ENCODE results near the gene DCUN1D1. TPM values are rescaled to one million over a fixed set of nuclear protein-coding genes. Genes with fewer than 3 reads are reported as not detected.

DCUN1D1 gene
- total and polyA plus RNA-seq, 2 of the 8 experiments (the other 6 are each of a cell fraction or from before 2014, with no cell fraction given) = 6.8 to 70.3 TPM

DNA sequence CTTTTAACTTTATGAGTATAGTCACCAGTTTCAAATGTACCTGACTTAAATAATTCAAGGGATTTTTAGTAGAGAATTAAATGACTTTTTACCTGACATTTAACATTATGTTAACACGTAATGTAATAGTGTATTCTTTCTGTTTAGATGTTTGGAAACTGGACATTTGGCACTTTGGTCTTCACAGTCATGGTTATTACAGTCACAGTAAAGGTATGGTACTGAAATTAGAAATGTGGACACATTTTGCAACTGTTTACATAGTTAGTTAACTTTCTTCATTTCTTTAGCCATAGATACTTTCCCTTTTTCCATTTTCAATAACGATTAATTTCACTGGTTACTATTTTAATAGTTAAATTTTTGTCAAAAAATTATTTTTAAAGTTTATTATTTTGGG lies 83.8 kb downstream of the DCUN1D1 start:
- no peak for FAIRE-seq
- H3K4me1 ChIP-seq (replicated peaks in 1 of 4; ENCODE audit: control insufficient read depth in 3 of 4, insufficient read depth in 4 of 4, low read length in 3 of 4) = no peaks in the 10 kb centered on the region
- ChIA-PET CTCF (ENCODE audit: partially characterized antibody) (interaction anchor here (0.6 to 0.7 kb wide), 2 partner anchors 25 to 1665 kb away, joined by 3 to 4 read pairs; partner anchors contain the start of gene EPHB3), POLR2A (ENCODE audit: partially characterized antibody) (no interaction called here)
- no peak overlapping the region for H3K4ac ChIP-seq (replicated peaks; ENCODE audit: insufficient read length, low read depth, low read length)
- no peak overlapping the region for H3K27ac ChIP-seq (ENCODE audit: low read depth, low read length)
- H2AFZ ChIP-seq (ENCODE audit: low read length) = no peak overlapping the region
- no peak overlapping the region for H3K4me3 ChIP-seq (ENCODE audit: extremely low read depth in 1 of 4, insufficient read depth in 2 of 4, low read depth in 3 of 4, low read length in 4 of 4)
- H3K14ac ChIP-seq (ENCODE audit: insufficient read length) = no peak overlapping the region
- H3K4me2 ChIP-seq (ENCODE audit: insufficient read depth in 1 of 2, low read depth in 2 of 2, low read length in 2 of 2) = no peak overlapping the region
- H4K91ac ChIP-seq (replicated peaks; ENCODE audit: insufficient read length, low read length) = no peak overlapping the region
- H4K20me1 ChIP-seq (replicated peaks in 1 of 2; ENCODE audit: control insufficient read depth in 1 of 2, insufficient read depth in 2 of 2, low read length in 2 of 2) = no peaks in the 10 kb centered on the region
- H4K8ac ChIP-seq (ENCODE audit: extremely low read depth, insufficient read depth, low read length) = no peak overlapping the region
- H3K27me3 ChIP-seq (replicated peaks in 1 of 4; ENCODE audit: control insufficient read depth in 3 of 4, extremely low read depth in 1 of 4, insufficient read depth in 3 of 4, low read length in 3 of 4) = no peaks in the 10 kb centered on the region
- H2BK5ac ChIP-seq (ENCODE audit: low read depth, low read length) = no peak overlapping the region
- no peak overlapping the region for H3K18ac ChIP-seq (ENCODE audit: extremely low read depth, low read length)
- H2BK20ac ChIP-seq (ENCODE audit: low read length) = no peak overlapping the region
- H2BK15ac ChIP-seq (ENCODE audit: low read length) = no peak overlapping the region
- no peak overlapping the region for H3K9ac ChIP-seq (replicated peaks in 1 of 4; ENCODE audit: extremely low read depth in 1 of 4, low read depth in 3 of 4, low read length in 3 of 4)
- no peaks in the 10 kb centered on the region for H3K79me2 ChIP-seq (ENCODE audit: control insufficient read depth in 1 of 2, insufficient read depth in 2 of 2, low read length in 2 of 2)
- H3K56ac ChIP-seq (replicated peaks; ENCODE audit: insufficient read length, low read depth, low read length) = no peak overlapping the region
- no peak for TF ChIP-seq YY1 (IDR thresholded peaks at IDR 0.05; ENCODE audit: low read depth, low read length)
- no peak for TF ChIP-seq GABPA (IDR thresholded peaks at IDR 0.05; ENCODE audit: borderline replicate concordance, insufficient read depth, low read length)
- TF ChIP-seq NRF1 (IDR thresholded peaks at IDR 0.05; ENCODE audit: low read depth, low read length) = no peak
- TF ChIP-seq ZNF274 (IDR thresholded peaks at IDR 0.05; ENCODE audit: borderline replicate concordance, extremely low read depth, low read length) = no peak
- no peaks in the 10 kb centered on the region for H3K9me3 ChIP-seq (ENCODE audit: insufficient read depth in 2 of 2, low read depth in 1 of 2, low read length in 1 of 2)
- WGBS, 2 experiments (ENCODE audit: extremely low coverage in 1 of 2, insufficient coverage in 1 of 2, insufficient read length in 1 of 2, insufficient replicate concordance in 2 of 2, low coverage in 1 of 2, low lambda C conversion rate in 2 of 2, missing lambda C conversion rate in 1 of 2) = 91 to 100% methylated on average over 1 to 2 of the region's 2 CpGs
- no peaks in the 10 kb centered on the region for H3K23me2 ChIP-seq (ENCODE audit: low read depth, low read length)
- no peak overlapping the region for H4K5ac ChIP-seq (ENCODE audit: insufficient read length, low read depth, low read length)
- no peak for DNase-seq (ENCODE audit: low read depth in 1 of 2, low spot score in 2 of 2)
- H3K79me1 ChIP-seq (ENCODE audit: low read depth, low read length) = no peaks in the 10 kb centered on the region
- H2BK12ac ChIP-seq (ENCODE audit: low read depth, low read length) = no peak overlapping the region
- H2BK120ac ChIP-seq (replicated peaks; ENCODE audit: low read depth, low read length) = no peak overlapping the region
- H3K23ac ChIP-seq (ENCODE audit: insufficient read length) = no peak overlapping the region
- 0 out of 8 replicates have a peak, but pooled peaks cover 0 to 3% (median 0%) of the 10 kb centered on the region in 4 experiments for H3K36me3 ChIP-seq (ENCODE audit: control insufficient read depth in 2 of 4, insufficient read depth in 4 of 4, low read length in 3 of 4)
- no peak overlapping the region for H2AK5ac ChIP-seq (ENCODE audit: low read depth, low read length)
